GM13977 (cell line): ENCODE results near the gene OXGR1.

Source experiments
- DNase-seq: peaks from one replicate; pipeline ENCODE4 v3.0.0; 2012; ENCODE audit warnings: low spot score
- CTCF ChIP-seq: IDR thresholded peaks from 2 replicates; pipeline ENCODE4 v1.5.1; 2012; ENCODE audit warnings: mild to moderate bottlenecking, control low read depth; ENCODE audit not compliant: insufficient read depth; ENCODE audit errors: extremely low read depth, missing control alignments
- in situ Hi-C: fragments of 300-500 bp; cut with MboI; formaldehyde crosslinking; loops from one replicate; pipeline ENCODE4 v1.12.0; 2022; ENCODE audit warnings: low sequenced_read_pairs, low pct_unique_long_range_greater_than_20kb, mixed read lengths, inconsistent platforms; ENCODE audit not compliant: unreplicated experiment

OXGR1 gene

GRCh38 chr13:97017322-97017721 lies 23.0 kb upstream of the OXGR1 start:
- in situ Hi-C loops: no loop called here
- no peak for DNase-seq
- no peak for TF ChIP-seq CTCF

GRCh38 chr13:97015661-97016350 lies 21.5 kb upstream of the OXGR1 start:
- in situ Hi-C loops: no loop called here
- no peak for DNase-seq
- TF ChIP-seq CTCF: no peak

GRCh38 chr13:97012251-97013048 lies 18.2 kb upstream of the OXGR1 start:
- no peak for DNase-seq
- no peak for TF ChIP-seq CTCF
- in situ Hi-C loops: no loop called here

- DNase-seq: no peak
- in situ Hi-C loops: no loop called here
- no peak for TF ChIP-seq CTCF
Measured at GRCh38 chr13:97011446-97012131, 17.3 kb upstream of the OXGR1 start.

- no peak for TF ChIP-seq CTCF
- in situ Hi-C loops: no loop called here
- no peak for DNase-seq
Measured at GRCh38 chr13:97008643-97009042, 14.4 kb upstream of the OXGR1 start.

GRCh38 chr13:97005625-97006262 lies 11.5 kb upstream of the OXGR1 start:
- in situ Hi-C loops: no loop called here
- no peak for DNase-seq
- no peak for TF ChIP-seq CTCF
